ENCODE data around the gene HYAL2. TPM values are rescaled to one million over a fixed set of nuclear protein-coding genes. Genes with fewer than 3 reads are reported as not detected.
A peak's percentile ranks its signal among the peaks of the same experiment; 100 is the strongest.

HYAL2 gene
- total and polyA plus RNA-seq, 10 of the 15 experiments (the other 5 are each of a cell fraction or from before 2014, with no cell fraction given) = 0.06 to 21.8 (median 12.7) TPM

DNA sequence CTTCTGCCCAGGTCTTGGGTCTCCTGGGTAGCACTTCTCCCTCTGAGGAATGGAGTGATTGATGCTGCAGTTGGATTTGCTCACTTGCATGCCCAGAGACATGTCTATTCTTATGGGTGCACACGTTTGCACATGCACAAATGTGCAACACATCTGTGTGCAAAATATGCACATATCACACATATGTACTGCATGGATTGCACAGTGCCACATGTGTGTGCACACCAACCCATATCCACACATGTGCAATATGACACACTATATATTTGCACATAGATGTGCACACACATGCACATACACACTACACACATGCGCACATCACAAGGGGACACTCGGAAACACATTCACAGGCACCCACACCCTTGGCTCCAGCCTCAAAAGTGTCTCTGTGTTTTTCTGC is 54.3 kb downstream of the HYAL2 start:
- ChIA-PET POLR2A (no interaction called here), SMC1A (ENCODE audit: uncharacterized antibody, unreplicated experiment) (no interaction called here), RAD21 (ENCODE audit: unreplicated experiment) (no interaction called here), CTCF (interaction anchor here (1.8 kb wide), 1 partner anchor 22 kb away, joined by 6 read pairs; no protein-coding TSS in a partner anchor)
- FAIRE-seq = no peak
- H3K9ac ChIP-seq (ENCODE audit: control insufficient read depth, insufficient read depth, low read length) = no peak overlapping the region
- no peak overlapping the region for H2AFZ ChIP-seq (ENCODE audit: control insufficient read depth, low read depth, low read length)
- no peaks in the 10 kb centered on the region for H3K79me2 ChIP-seq (ENCODE audit: control insufficient read depth, insufficient read depth, low read length)
- ATAC-seq = no peak
- WGBS (ENCODE audit: insufficient coverage, insufficient replicate concordance, low lambda C conversion rate, missing lambda C conversion rate) = 33% methylated on average over 3 of the region's 3 CpGs
- H3K4me2 ChIP-seq (ENCODE audit: control insufficient read depth, insufficient read depth) = no peak overlapping the region
- H3K27ac ChIP-seq (ENCODE audit: control insufficient read depth, insufficient read depth) = no peak overlapping the region
- H3K9me3 ChIP-seq (replicated peaks; ENCODE audit: control insufficient read depth, insufficient read depth, low read length) = no peaks in the 10 kb centered on the region
- no TSS peak for BruUV-seq (replicated peaks)
- H3K4me1 ChIP-seq (ENCODE audit: control insufficient read depth, insufficient read depth, low read length) = peaks cover 5% of the 10 kb centered on the region
- H3K36me3 ChIP-seq (ENCODE audit: control insufficient read depth in 2 of 2, insufficient read depth in 2 of 2, low read length in 1 of 2) = no peaks in the 10 kb centered on the region
- no peak for TF ChIP-seq SIN3A (IDR thresholded peaks at IDR 0.05; ENCODE audit: low read depth, low read length)
- no peak for TF ChIP-seq FOS (IDR thresholded peaks at IDR 0.05; ENCODE audit: borderline replicate concordance, extremely low read depth, insufficient read length)
- TF ChIP-seq, protein P1, sequence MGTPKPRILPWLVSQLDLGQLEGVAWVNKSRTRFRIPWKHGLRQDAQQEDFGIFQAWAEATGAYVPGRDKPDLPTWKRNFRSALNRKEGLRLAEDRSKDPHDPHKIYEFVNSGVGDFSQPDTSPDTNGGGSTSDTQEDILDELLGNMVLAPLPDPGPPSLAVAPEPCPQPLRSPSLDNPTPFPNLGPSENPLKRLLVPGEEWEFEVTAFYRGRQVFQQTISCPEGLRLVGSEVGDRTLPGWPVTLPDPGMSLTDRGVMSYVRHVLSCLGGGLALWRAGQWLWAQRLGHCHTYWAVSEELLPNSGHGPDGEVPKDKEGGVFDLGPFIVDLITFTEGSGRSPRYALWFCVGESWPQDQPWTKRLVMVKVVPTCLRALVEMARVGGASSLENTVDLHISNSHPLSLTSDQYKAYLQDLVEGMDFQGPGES (IDR thresholded peaks at IDR 0.05) = no peak
- no peak for TF ChIP-seq ZNF217 (IDR thresholded peaks at IDR 0.05)
- no peak for TF ChIP-seq IRF4 (IDR thresholded peaks at IDR 0.05; ENCODE audit: low read depth, low read length)
- TF ChIP-seq DPF2 (IDR thresholded peaks at IDR 0.05) = no peak
- TF ChIP-seq, protein P2, sequence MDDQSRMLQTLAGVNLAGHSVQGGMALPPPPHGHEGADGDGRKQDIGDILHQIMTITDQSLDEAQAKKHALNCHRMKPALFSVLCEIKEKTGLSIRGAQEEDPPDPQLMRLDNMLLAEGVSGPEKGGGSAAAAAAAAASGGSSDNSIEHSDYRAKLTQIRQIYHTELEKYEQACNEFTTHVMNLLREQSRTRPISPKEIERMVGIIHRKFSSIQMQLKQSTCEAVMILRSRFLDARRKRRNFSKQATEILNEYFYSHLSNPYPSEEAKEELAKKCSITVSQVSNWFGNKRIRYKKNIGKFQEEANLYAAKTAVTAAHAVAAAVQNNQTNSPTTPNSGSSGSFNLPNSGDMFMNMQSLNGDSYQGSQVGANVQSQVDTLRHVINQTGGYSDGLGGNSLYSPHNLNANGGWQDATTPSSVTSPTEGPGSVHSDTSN (IDR thresholded peaks at IDR 0.05; ENCODE audit: insufficient replicate concordance, low read depth, low read length) = peak; percentile 4
- TF ChIP-seq, protein P3, sequence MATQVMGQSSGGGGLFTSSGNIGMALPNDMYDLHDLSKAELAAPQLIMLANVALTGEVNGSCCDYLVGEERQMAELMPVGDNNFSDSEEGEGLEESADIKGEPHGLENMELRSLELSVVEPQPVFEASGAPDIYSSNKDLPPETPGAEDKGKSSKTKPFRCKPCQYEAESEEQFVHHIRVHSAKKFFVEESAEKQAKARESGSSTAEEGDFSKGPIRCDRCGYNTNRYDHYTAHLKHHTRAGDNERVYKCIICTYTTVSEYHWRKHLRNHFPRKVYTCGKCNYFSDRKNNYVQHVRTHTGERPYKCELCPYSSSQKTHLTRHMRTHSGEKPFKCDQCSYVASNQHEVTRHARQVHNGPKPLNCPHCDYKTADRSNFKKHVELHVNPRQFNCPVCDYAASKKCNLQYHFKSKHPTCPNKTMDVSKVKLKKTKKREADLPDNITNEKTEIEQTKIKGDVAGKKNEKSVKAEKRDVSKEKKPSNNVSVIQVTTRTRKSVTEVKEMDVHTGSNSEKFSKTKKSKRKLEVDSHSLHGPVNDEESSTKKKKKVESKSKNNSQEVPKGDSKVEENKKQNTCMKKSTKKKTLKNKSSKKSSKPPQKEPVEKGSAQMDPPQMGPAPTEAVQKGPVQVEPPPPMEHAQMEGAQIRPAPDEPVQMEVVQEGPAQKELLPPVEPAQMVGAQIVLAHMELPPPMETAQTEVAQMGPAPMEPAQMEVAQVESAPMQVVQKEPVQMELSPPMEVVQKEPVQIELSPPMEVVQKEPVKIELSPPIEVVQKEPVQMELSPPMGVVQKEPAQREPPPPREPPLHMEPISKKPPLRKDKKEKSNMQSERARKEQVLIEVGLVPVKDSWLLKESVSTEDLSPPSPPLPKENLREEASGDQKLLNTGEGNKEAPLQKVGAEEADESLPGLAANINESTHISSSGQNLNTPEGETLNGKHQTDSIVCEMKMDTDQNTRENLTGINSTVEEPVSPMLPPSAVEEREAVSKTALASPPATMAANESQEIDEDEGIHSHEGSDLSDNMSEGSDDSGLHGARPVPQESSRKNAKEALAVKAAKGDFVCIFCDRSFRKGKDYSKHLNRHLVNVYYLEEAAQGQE (IDR thresholded peaks at IDR 0.05; ENCODE audit: low read depth, low read length) = no peak
- no peak for TF ChIP-seq EP300 (IDR thresholded peaks at IDR 0.05; ENCODE audit: borderline replicate concordance in 1 of 2, control insufficient read depth in 1 of 2, low read depth in 2 of 2, low read length in 2 of 2)
- TF ChIP-seq, protein P4, sequence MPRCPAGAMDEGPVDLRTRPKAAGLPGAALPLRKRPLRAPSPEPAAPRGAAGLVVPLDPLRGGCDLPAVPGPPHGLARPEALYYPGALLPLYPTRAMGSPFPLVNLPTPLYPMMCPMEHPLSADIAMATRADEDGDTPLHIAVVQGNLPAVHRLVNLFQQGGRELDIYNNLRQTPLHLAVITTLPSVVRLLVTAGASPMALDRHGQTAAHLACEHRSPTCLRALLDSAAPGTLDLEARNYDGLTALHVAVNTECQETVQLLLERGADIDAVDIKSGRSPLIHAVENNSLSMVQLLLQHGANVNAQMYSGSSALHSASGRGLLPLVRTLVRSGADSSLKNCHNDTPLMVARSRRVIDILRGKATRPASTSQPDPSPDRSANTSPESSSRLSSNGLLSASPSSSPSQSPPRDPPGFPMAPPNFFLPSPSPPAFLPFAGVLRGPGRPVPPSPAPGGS (IDR thresholded peaks at IDR 0.05; ENCODE audit: borderline replicate concordance, insufficient read depth, low read depth, low read length, poor library complexity, severe bottlenecking) = peak; percentile 97
- no peak for TF ChIP-seq JUNB (IDR thresholded peaks at IDR 0.05)
- TF ChIP-seq, protein P5, sequence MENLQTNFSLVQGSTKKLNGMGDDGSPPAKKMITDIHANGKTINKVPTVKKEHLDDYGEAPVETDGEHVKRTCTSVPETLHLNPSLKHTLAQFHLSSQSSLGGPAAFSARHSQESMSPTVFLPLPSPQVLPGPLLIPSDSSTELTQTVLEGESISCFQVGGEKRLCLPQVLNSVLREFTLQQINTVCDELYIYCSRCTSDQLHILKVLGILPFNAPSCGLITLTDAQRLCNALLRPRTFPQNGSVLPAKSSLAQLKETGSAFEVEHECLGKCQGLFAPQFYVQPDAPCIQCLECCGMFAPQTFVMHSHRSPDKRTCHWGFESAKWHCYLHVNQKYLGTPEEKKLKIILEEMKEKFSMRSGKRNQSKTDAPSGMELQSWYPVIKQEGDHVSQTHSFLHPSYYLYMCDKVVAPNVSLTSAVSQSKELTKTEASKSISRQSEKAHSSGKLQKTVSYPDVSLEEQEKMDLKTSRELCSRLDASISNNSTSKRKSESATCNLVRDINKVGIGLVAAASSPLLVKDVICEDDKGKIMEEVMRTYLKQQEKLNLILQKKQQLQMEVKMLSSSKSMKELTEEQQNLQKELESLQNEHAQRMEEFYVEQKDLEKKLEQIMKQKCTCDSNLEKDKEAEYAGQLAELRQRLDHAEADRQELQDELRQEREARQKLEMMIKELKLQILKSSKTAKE (IDR thresholded peaks at IDR 0.05; ENCODE audit: low read depth, poor library complexity, severe bottlenecking) = no peak
- no peak for TF ChIP-seq CHD4 (IDR thresholded peaks at IDR 0.05)
- TF ChIP-seq NR2C2 (IDR thresholded peaks at IDR 0.05; ENCODE audit: borderline replicate concordance, control insufficient read depth, insufficient read length, low read depth) = no peak
- TF ChIP-seq STAT1 (conservative IDR thresholded peaks at IDR 0.05) = no peak
- in situ Hi-C loops (cut with MboI) = no loop called here
- no peaks in the 10 kb centered on the region for H4K20me1 ChIP-seq (ENCODE audit: control insufficient read depth, insufficient read depth)
- intact Hi-C loops (cut with micrococcal nuclease; ENCODE audit: unreplicated experiment) = no loop called here
- no peak overlapping the region for H3K4me3 ChIP-seq
- no peak for DNase-seq (ENCODE audit: low read depth, low spot score)
- peaks cover 0 to 4% of the 10 kb centered on the region in 2 experiments; a peak in 1 of 4 replicates for H3K27me3 ChIP-seq (replicated peaks in 1 of 2; ENCODE audit: control insufficient read depth in 2 of 2, insufficient read depth in 2 of 2, low read length in 1 of 2)
